ENCODE measurements around the gene CDA. TPM values are rescaled to one million over a fixed set of nuclear protein-coding genes. Genes with fewer than 3 reads are reported as not detected.

The CDA gene
- total and polyA plus RNA-seq, 2 donors (not counting 3 experiments of a cell fraction or from before 2014, with no cell fraction given), result 0.35 to 1.9 TPM

DNA sequence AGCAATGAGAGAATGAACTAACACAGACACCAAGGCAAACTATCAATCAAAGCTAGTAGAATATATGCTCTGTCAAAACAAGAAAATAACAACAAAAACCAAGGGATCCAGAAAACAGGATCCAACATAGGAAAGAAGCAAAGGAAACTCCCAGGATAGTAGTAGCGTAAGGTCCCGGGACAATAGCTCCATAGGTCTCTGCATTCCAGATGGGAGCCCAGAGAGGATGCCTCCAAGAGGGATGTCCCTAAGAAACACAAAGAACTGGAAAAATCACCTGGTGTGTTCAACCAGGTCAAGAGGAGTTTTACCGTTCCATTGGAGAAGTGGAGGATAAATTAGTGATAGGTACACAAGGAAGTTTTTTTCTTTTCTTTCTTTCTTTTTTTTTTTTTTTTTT, 42.3 kb upstream of the CDA start:
- no peak for FAIRE-seq
- dilution Hi-C loops (cut with MboI; ENCODE audit: extremely low pct_ligation_motif_present, low sequenced_read_pairs), result no loop called here

More for the DNA sequence above, 42.3 kb upstream of the CDA start:
- TF ChIP-seq, protein P1, sequence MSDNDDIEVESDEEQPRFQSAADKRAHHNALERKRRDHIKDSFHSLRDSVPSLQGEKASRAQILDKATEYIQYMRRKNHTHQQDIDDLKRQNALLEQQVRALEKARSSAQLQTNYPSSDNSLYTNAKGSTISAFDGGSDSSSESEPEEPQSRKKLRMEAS (IDR thresholded peaks at IDR 0.05; ENCODE audit: insufficient read depth, insufficient read length), result no peak
- no peak for TF ChIP-seq MYC (IDR thresholded peaks at IDR 0.05; ENCODE audit: low read depth, low read length)
- no peak for TF ChIP-seq POLR2A (IDR thresholded peaks at IDR 0.05; ENCODE audit: low read depth, low read length)
- no peak for TF ChIP-seq POLR2AphosphoS5 (IDR thresholded peaks at IDR 0.05; ENCODE audit: insufficient read depth, low read depth, low read length)
- TF ChIP-seq EZH2 (IDR thresholded peaks at IDR 0.05; ENCODE audit: borderline replicate concordance, low read depth, low read length, severe bottlenecking), result no peak
- TF ChIP-seq FOS (IDR thresholded peaks at IDR 0.05; ENCODE audit: borderline replicate concordance, insufficient read depth, low read length), result no peak
- TF ChIP-seq, protein P2, sequence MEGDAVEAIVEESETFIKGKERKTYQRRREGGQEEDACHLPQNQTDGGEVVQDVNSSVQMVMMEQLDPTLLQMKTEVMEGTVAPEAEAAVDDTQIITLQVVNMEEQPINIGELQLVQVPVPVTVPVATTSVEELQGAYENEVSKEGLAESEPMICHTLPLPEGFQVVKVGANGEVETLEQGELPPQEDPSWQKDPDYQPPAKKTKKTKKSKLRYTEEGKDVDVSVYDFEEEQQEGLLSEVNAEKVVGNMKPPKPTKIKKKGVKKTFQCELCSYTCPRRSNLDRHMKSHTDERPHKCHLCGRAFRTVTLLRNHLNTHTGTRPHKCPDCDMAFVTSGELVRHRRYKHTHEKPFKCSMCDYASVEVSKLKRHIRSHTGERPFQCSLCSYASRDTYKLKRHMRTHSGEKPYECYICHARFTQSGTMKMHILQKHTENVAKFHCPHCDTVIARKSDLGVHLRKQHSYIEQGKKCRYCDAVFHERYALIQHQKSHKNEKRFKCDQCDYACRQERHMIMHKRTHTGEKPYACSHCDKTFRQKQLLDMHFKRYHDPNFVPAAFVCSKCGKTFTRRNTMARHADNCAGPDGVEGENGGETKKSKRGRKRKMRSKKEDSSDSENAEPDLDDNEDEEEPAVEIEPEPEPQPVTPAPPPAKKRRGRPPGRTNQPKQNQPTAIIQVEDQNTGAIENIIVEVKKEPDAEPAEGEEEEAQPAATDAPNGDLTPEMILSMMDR (IDR thresholded peaks at IDR 0.05; ENCODE audit: extremely low read depth in 1 of 2, insufficient read depth in 1 of 2, low read depth in 1 of 2, low read length in 2 of 2), result no peak
- no peak for TF ChIP-seq JUN (IDR thresholded peaks at IDR 0.05; ENCODE audit: borderline replicate concordance, insufficient read depth, insufficient read length, low read depth)
- TF ChIP-seq GATA2 (IDR thresholded peaks at IDR 0.05; ENCODE audit: insufficient read depth, insufficient read length, low read depth, low read length), result no peak
- peaks cover 13 to 14% of the 10 kb centered on the region in 2 experiments for H3K27me3 ChIP-seq (ENCODE audit: control insufficient read depth in 2 of 2, insufficient read depth in 2 of 2, low read length in 2 of 2)
- no peaks in the 10 kb centered on the region for H3K79me2 ChIP-seq (ENCODE audit: control insufficient read depth, insufficient read depth, low read length)
- H3K4me1 ChIP-seq (ENCODE audit: control insufficient read depth, extremely low read depth, insufficient read depth, low read length), result no peaks in the 10 kb centered on the region
- intact Hi-C loops (cut with micrococcal nuclease), result no loop called here
- no peak overlapping the region for H3K4me3 ChIP-seq (replicated peaks in 1 of 3; ENCODE audit: insufficient read depth in 1 of 3, low read depth in 1 of 3, low read length in 3 of 3)
- no peaks in the 10 kb centered on the region for H3K9me1 ChIP-seq (replicated peaks; ENCODE audit: control insufficient read depth, extremely low read depth, insufficient read depth, low read length)
- POLR2A ChIA-PET, result no interaction called here
- H2AFZ ChIP-seq (ENCODE audit: low read depth, low read length), result no peak overlapping the region
- BruUV-seq (replicated peaks), result no TSS peak
- no peak overlapping the region for H3K9ac ChIP-seq (replicated peaks; ENCODE audit: extremely low read depth, insufficient read depth, low read length)
- no peak overlapping the region for H3K4me2 ChIP-seq (ENCODE audit: insufficient read depth, low read length)
- no peak for DNase-seq (ENCODE audit: low read depth, low spot score)
- H4K20me1 ChIP-seq (replicated peaks; ENCODE audit: control insufficient read depth, extremely low read depth, insufficient read depth, low read length), result no peaks in the 10 kb centered on the region
- H3K36me3 ChIP-seq (ENCODE audit: control insufficient read depth in 2 of 2, extremely low read depth in 1 of 2, insufficient read depth in 2 of 2, low read length in 2 of 2), result no peaks in the 10 kb centered on the region
- H3K9me3 ChIP-seq (replicated peaks; ENCODE audit: control insufficient read depth, insufficient read depth, low read length), result no peaks in the 10 kb centered on the region
- CTCF ChIA-PET, result no interaction called here
- no peak overlapping the region for H3K27ac ChIP-seq (ENCODE audit: insufficient read depth, low read depth, low read length)
